Measurements from ENCODE around the gene ATG16L1.

Gene ATG16L1

GRCh38 chr2:233273120-233273519 lies 21.6 kb downstream of the ATG16L1 start:
- in situ Hi-C loops (cut with MboI; ENCODE audit: low sequenced_read_pairs): no loop called here
- Histone ChIP-seq H3K36me3 (replicated peaks) (peaks cover 86% of the 10 kb centered on the region), H3K27me3 (ENCODE audit: low read depth) (no peaks in the 10 kb centered on the region), H3K4me1 (no peaks in the 10 kb centered on the region), H3K4me3 (no peak overlapping the region), H3K9me3 (no peaks in the 10 kb centered on the region)
- DNase-seq (ENCODE audit: low spot score in 2 of 2): no peak

GRCh38 chr2:233275223-233275622 lies 23.8 kb downstream of the ATG16L1 start:
- Histone ChIP-seq H3K36me3 (replicated peaks) (peaks cover 91% of the 10 kb centered on the region), H3K4me1 (no peaks in the 10 kb centered on the region)

GRCh38 chr2:233278921-233279320 lies 27.4 kb downstream of the ATG16L1 start:
- Histone ChIP-seq H3K36me3 (replicated peaks) (peaks cover 87% of the 10 kb centered on the region), H3K4me1 (no peaks in the 10 kb centered on the region), H3K4me3 (no peak overlapping the region), H3K27me3 (ENCODE audit: low read depth) (no peaks in the 10 kb centered on the region), H3K9me3 (no peaks in the 10 kb centered on the region)
- no peak for DNase-seq (ENCODE audit: low spot score in 2 of 2)
- in situ Hi-C loops (cut with MboI; ENCODE audit: low sequenced_read_pairs): no loop called here

More at GRCh38 chr2:233275223-233275622, 23.8 kb downstream of the ATG16L1 start:
- in situ Hi-C loops (cut with MboI; ENCODE audit: low sequenced_read_pairs): no loop called here
- no peak for DNase-seq (ENCODE audit: low spot score in 2 of 2)
- H3K9me3 ChIP-seq: no peaks in the 10 kb centered on the region
- H3K4me3 ChIP-seq: no peak overlapping the region
- no peaks in the 10 kb centered on the region for H3K27me3 ChIP-seq (ENCODE audit: low read depth)

DNA sequence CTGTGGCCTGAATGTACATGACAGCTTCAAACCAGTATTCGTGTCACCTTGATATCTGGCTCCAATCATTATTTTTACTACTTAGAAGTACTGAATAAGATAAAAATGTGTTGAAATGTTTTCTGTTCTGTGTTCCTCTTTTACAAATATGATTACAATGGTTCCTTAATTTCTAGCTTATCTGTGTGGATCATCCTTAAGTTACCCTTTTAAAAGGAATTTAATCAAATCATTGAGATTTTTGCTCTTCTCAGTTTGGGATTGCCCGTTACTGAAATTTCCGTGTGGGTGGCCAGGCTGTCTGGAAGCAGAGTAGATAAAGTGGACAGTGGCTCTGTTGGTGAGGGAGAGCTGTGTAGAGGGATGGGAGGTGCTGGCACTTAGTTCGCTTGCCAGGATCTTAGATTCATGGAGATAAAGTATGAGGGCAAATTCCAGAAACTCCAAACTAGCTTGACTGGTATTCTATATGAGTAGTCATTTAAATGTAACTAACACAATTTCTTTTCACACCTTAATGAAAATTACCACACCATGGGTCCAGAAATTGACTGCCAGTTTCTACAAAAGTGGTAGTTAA lies 28.7 kb downstream of the ATG16L1 start:
- no peak for DNase-seq (ENCODE audit: low spot score in 2 of 2)
- H3K36me3 ChIP-seq (replicated peaks): peaks cover 86% of the 10 kb centered on the region

DNA sequence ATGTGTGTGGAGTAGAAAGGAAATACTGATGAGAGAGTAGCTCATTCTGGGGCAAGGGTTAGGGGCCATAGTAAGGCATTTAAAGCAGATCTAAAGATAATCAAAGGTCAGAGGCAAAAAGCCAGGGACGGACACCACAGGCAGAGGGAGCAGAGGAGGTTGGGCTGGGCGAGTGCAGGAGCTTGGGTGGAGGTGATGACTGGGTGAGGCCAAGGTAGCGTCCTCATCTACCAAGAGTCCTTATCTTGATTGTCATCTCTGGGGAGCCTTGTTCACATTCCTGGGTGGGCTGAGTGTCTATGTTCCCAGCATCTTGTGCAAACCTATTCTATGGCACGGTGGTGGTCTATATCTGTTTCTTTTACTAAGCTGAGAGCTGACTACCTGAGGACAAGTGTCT lies 30.1 kb downstream of the ATG16L1 start:
- in situ Hi-C loops (cut with MboI; ENCODE audit: low sequenced_read_pairs): no loop called here
- H3K4me1 ChIP-seq: no peaks in the 10 kb centered on the region
- H3K4me3 ChIP-seq: no peak overlapping the region
- H3K27me3 ChIP-seq (ENCODE audit: low read depth): no peaks in the 10 kb centered on the region
- no peak for DNase-seq (ENCODE audit: low spot score in 2 of 2)
- peaks cover 84% of the 10 kb centered on the region for H3K36me3 ChIP-seq (replicated peaks)
- no peaks in the 10 kb centered on the region for H3K9me3 ChIP-seq

More for the DNA sequence above, 28.7 kb downstream of the ATG16L1 start:
- no peaks in the 10 kb centered on the region for H3K4me1 ChIP-seq
- H3K9me3 ChIP-seq: no peaks in the 10 kb centered on the region
- no peak overlapping the region for H3K4me3 ChIP-seq
- H3K27me3 ChIP-seq (ENCODE audit: low read depth): no peaks in the 10 kb centered on the region
- in situ Hi-C loops (cut with MboI; ENCODE audit: low sequenced_read_pairs): no loop called here

DNA sequence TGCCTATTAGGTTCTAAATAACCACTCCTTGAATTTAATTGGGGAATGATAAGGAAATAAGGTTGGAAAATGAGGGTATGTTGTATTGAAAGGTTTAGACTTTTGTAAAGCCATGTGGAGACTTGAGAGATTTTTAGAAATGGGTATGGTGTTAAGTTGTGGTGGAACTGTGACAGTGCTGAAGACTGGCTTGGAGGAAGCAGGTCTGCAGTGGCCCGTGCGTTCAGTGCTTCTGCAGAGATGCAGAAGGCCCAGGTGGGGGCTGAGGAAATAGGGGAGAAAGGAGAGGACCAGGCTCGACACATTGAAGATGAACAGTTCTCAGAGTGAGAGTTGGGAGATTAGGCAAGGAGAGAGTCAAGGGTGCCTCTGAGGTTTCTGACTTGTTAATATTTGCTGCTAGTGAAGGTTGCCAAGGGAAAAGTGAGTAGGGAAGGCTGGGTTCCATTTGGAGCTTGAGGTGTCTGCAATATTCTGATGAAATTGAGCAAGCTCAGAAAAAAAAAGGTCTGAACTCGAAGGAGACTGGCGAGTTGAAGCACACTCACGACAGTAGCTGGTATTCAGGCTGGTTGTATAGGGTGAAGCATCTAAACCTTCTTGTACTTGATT lies 30.6 kb downstream of the ATG16L1 start:
- in situ Hi-C loops (cut with MboI; ENCODE audit: low sequenced_read_pairs): no loop called here
- H3K27me3 ChIP-seq (ENCODE audit: low read depth): no peaks in the 10 kb centered on the region
- DNase-seq (ENCODE audit: low spot score in 2 of 2): no peak
- H3K4me3 ChIP-seq: no peak overlapping the region
- no peaks in the 10 kb centered on the region for H3K4me1 ChIP-seq
- peaks cover 86% of the 10 kb centered on the region for H3K36me3 ChIP-seq (replicated peaks)
- H3K9me3 ChIP-seq: no peaks in the 10 kb centered on the region

DNA sequence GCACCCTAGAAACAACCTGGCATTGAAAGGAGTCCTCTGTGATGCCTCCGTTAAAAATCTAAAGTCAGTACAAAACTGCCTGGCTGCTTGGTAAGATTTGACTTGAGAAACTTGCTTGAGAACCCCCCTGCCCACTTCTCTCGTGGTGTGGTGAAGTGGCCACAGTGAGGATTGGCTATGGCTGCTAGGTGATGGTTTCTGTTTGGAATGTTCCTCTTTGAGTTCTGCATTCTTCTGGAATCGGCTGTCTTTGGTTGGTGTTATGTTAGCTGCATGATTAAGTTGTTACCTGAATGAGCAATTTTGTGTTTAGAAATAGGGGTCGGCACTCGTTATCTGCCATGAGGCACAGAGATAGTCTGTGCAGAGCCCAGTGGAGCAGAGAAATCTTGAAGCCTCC lies 34.4 kb downstream of the ATG16L1 start:
- H3K4me3 ChIP-seq: no peak overlapping the region
- no peaks in the 10 kb centered on the region for H3K27me3 ChIP-seq (ENCODE audit: low read depth)
- DNase-seq (ENCODE audit: low spot score in 2 of 2): no peak
- H3K9me3 ChIP-seq: no peaks in the 10 kb centered on the region
- peaks cover 85% of the 10 kb centered on the region for H3K36me3 ChIP-seq (replicated peaks)
- in situ Hi-C loops (cut with MboI; ENCODE audit: low sequenced_read_pairs): no loop called here
- no peaks in the 10 kb centered on the region for H3K4me1 ChIP-seq

- H3K36me3 ChIP-seq (replicated peaks): peaks cover 85% of the 10 kb centered on the region
- in situ Hi-C loops (cut with MboI; ENCODE audit: low sequenced_read_pairs): no loop called here
Observed at GRCh38 chr2:233287871-233288270, 36.4 kb downstream of the ATG16L1 start.

DNA sequence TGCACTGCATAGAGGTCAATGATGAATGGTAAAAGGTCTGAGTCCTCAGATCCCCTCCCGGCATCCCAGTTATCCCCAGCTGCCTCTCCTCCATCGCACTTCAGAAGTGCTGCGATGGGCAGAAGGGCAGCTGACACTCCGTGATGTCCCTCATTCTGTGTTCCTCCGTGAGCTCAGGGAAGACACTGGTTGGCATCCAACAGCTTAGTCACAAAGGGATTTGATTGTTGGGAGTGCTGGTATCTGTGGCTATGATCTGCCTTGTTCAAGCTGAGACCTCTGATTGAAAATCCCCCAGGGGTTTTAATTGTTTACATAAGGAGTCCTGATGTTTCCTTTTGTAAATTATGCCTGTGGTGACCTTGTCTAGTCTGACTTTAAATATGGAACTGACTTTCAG lies 37.2 kb downstream of the ATG16L1 start:
- no peak for DNase-seq (ENCODE audit: low spot score in 2 of 2)
- in situ Hi-C loops (cut with MboI; ENCODE audit: low sequenced_read_pairs): no loop called here
- H3K36me3 ChIP-seq (replicated peaks): peaks cover 87% of the 10 kb centered on the region

More at GRCh38 chr2:233287871-233288270, 36.4 kb downstream of the ATG16L1 start:
- Histone ChIP-seq H3K9me3 (no peaks in the 10 kb centered on the region), H3K4me3 (no peak overlapping the region), H3K4me1 (no peaks in the 10 kb centered on the region), H3K27me3 (ENCODE audit: low read depth) (no peaks in the 10 kb centered on the region)
- DNase-seq (ENCODE audit: low spot score in 2 of 2): no peak

GRCh38 chr2:233289648-233290047 lies 38.2 kb downstream of the ATG16L1 start:
- Histone ChIP-seq H3K4me1 (no peaks in the 10 kb centered on the region), H3K4me3 (no peak overlapping the region), H3K27me3 (ENCODE audit: low read depth) (no peaks in the 10 kb centered on the region), H3K9me3 (no peaks in the 10 kb centered on the region), H3K36me3 (replicated peaks) (peaks cover 91% of the 10 kb centered on the region)
- in situ Hi-C loops (cut with MboI; ENCODE audit: low sequenced_read_pairs): no loop called here
- no peak for DNase-seq (ENCODE audit: low spot score in 2 of 2)

More for the DNA sequence above, 37.2 kb downstream of the ATG16L1 start:
- Histone ChIP-seq H3K4me3 (no peak overlapping the region), H3K9me3 (no peaks in the 10 kb centered on the region), H3K27me3 (ENCODE audit: low read depth) (no peaks in the 10 kb centered on the region), H3K4me1 (no peaks in the 10 kb centered on the region)

- no peak for DNase-seq (ENCODE audit: low spot score in 2 of 2)
- peaks cover 91% of the 10 kb centered on the region for H3K36me3 ChIP-seq (replicated peaks)
Observed at GRCh38 chr2:233290051-233290845, 38.8 kb downstream of the ATG16L1 start.

DNA sequence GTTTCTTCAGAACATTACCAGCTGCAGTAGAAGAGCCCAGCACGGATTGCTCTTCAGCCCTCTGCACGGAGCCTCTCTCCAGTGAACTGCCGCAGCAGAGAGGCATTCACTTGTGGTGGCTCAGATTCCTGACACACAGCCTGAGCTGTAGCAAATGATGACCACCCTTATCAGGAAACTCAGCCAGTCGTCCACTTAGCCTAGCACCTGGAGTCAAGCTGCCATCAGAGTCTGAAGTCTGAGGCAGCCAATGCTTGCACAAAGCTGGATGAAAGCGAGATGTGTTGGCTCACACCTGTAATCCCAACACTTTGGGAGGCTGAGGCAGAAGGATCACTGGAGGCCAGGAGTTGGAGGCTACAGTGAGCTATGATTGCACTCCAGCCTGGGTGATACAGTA lies 44.4 kb downstream of the ATG16L1 start:
- in situ Hi-C loops (cut with MboI; ENCODE audit: low sequenced_read_pairs): no loop called here
- Histone ChIP-seq H3K4me3 (no peak overlapping the region), H3K4me1 (no peaks in the 10 kb centered on the region), H3K36me3 (replicated peaks) (peaks cover 52% of the 10 kb centered on the region), H3K27me3 (ENCODE audit: low read depth) (no peaks in the 10 kb centered on the region), H3K9me3 (no peaks in the 10 kb centered on the region)
- DNase-seq (ENCODE audit: low spot score in 2 of 2): no peak

More at GRCh38 chr2:233290051-233290845, 38.8 kb downstream of the ATG16L1 start:
- in situ Hi-C loops (cut with MboI; ENCODE audit: low sequenced_read_pairs): no loop called here
- Histone ChIP-seq H3K9me3 (no peaks in the 10 kb centered on the region), H3K4me1 (no peaks in the 10 kb centered on the region), H3K4me3 (no peak overlapping the region), H3K27me3 (ENCODE audit: low read depth) (no peaks in the 10 kb centered on the region)

GRCh38 chr2:233297076-233297475 lies 45.6 kb downstream of the ATG16L1 start:
- Histone ChIP-seq H3K36me3 (replicated peaks) (peaks cover 40% of the 10 kb centered on the region), H3K4me1 (no peaks in the 10 kb centered on the region), H3K27me3 (ENCODE audit: low read depth) (no peaks in the 10 kb centered on the region), H3K9me3 (no peaks in the 10 kb centered on the region), H3K4me3 (no peak overlapping the region)
- in situ Hi-C loops (cut with MboI; ENCODE audit: low sequenced_read_pairs): no loop called here
- DNase-seq (ENCODE audit: low spot score in 2 of 2): no peak

GRCh38 chr2:233300401-233300800 lies 48.9 kb downstream of the ATG16L1 start:
- Histone ChIP-seq H3K4me1 (no peaks in the 10 kb centered on the region), H3K4me3 (no peak overlapping the region), H3K9me3 (no peaks in the 10 kb centered on the region), H3K27me3 (ENCODE audit: low read depth) (no peaks in the 10 kb centered on the region), H3K36me3 (replicated peaks) (peaks cover 8% of the 10 kb centered on the region; the same call in 1 of the 2 replicates)
- no peak for DNase-seq (ENCODE audit: low spot score in 2 of 2)
- in situ Hi-C loops (cut with MboI; ENCODE audit: low sequenced_read_pairs): no loop called here

All from HAP-1 (cell line).